Lower leg skin (tissue), 4 donors: Measurements from ENCODE around the gene TFAP2A. TPM values are rescaled to one million over a fixed set of nuclear protein-coding genes. Genes with fewer than 3 reads are reported as not detected.

ENCODE experiments used
- DNase-seq, 2 donors: peaks; one replicate each; pipeline ENCODE4 v3.0.0-alpha.2; 2019; ENCODE audit warnings: low spot score in 2 of 2
- H3K4me3 ChIP-seq: fragments of 200-600 bp; sonication (generic); 2 replicates; pipeline ENCODE4 v1.5.1; 2017; ENCODE audit warnings: mild to moderate bottlenecking, low read depth; ENCODE audit not compliant: poor library complexity, severe bottlenecking
- POLR2A ChIP-seq, 2 donors: fragments of 450-650 bp; IDR thresholded peaks; one replicate each; pipeline ENCODE4 v1.6.1; 2016 to 2017; ENCODE audit warnings: antibody characterized with exemption in 2 of 2, mild to moderate bottlenecking in 1 of 2, moderate library complexity in 1 of 2
- WGBS, 2 donors: methylation state at CpG; one replicate each; pipeline ENCODE4 v1.1.5; 2018; 5-methylcytosine and 5-hydroxymethylcytosine counted together
- intact Hi-C: fragments of 100-400 bp; cut with DNase I; formaldehyde crosslinking; loops from one replicate; pipeline ENCODE4 v1.15.0; 2023; ENCODE audit warnings: low total_unique reads
- total RNA-seq, 4 donors: library from RNA; depleted of rRNA; stranded (reverse); fragments of >200 nt; gene quantifications; one replicate each; pipeline ENCODE4 v1.1.0, GENCODE V29; 2016
- TF ChIP-seq, protein P1 (sequence below), 3 donors: fragments of 450-650 bp; IDR thresholded peaks; one replicate each; pipeline ENCODE4 v1.5.1; 2016; ENCODE audit warnings: antibody characterized with exemption in 3 of 3, mild to moderate bottlenecking in 3 of 3, moderate library complexity in 2 of 3

The TFAP2A gene
- total RNA-seq, 4 donors from 2014 or later = 62.0 to 123 (median 63.7) TPM

DNA sequence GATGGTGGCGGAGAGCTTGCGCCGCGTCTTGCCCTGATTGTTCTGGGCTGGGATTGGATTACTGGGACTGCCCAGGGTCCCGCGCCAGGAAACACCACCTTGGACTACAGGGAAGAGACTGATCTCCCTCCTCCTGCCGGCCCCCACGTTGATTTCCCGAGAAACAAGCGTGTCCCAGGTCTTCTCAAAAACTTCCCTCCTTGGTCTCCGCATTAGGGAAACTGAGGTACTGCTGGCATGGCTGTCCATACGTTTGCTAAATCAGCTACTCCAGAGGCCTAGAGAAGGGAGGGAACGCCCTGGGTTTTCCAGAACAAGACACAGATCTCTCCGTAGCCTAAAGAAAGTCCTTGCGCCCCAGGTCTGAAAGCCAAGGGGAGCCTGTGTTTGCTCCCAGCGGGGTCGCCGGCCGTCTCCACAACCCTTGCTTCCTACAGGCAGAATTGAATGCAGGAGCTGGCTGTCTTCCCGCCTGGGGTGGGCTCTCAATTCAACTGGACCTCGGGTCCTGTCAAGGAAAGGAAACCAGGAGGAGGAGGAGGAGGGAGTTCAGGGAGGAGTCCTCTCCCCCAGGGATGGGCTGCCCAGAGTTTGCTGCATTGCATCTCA lies 29.2 kb downstream of the TFAP2A start:
- TF ChIP-seq, protein P1, sequence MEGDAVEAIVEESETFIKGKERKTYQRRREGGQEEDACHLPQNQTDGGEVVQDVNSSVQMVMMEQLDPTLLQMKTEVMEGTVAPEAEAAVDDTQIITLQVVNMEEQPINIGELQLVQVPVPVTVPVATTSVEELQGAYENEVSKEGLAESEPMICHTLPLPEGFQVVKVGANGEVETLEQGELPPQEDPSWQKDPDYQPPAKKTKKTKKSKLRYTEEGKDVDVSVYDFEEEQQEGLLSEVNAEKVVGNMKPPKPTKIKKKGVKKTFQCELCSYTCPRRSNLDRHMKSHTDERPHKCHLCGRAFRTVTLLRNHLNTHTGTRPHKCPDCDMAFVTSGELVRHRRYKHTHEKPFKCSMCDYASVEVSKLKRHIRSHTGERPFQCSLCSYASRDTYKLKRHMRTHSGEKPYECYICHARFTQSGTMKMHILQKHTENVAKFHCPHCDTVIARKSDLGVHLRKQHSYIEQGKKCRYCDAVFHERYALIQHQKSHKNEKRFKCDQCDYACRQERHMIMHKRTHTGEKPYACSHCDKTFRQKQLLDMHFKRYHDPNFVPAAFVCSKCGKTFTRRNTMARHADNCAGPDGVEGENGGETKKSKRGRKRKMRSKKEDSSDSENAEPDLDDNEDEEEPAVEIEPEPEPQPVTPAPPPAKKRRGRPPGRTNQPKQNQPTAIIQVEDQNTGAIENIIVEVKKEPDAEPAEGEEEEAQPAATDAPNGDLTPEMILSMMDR (IDR thresholded peaks at IDR 0.05) = no peak
- TF ChIP-seq POLR2A (IDR thresholded peaks at IDR 0.05) = no peak
- H3K4me3 ChIP-seq = no peak overlapping the region
- intact Hi-C loops = no loop called here
- WGBS, 2 donors = 56 to 57% methylated on average over 20 to 21 of the region's 21 CpGs
- DNase-seq = no peak

DNA sequence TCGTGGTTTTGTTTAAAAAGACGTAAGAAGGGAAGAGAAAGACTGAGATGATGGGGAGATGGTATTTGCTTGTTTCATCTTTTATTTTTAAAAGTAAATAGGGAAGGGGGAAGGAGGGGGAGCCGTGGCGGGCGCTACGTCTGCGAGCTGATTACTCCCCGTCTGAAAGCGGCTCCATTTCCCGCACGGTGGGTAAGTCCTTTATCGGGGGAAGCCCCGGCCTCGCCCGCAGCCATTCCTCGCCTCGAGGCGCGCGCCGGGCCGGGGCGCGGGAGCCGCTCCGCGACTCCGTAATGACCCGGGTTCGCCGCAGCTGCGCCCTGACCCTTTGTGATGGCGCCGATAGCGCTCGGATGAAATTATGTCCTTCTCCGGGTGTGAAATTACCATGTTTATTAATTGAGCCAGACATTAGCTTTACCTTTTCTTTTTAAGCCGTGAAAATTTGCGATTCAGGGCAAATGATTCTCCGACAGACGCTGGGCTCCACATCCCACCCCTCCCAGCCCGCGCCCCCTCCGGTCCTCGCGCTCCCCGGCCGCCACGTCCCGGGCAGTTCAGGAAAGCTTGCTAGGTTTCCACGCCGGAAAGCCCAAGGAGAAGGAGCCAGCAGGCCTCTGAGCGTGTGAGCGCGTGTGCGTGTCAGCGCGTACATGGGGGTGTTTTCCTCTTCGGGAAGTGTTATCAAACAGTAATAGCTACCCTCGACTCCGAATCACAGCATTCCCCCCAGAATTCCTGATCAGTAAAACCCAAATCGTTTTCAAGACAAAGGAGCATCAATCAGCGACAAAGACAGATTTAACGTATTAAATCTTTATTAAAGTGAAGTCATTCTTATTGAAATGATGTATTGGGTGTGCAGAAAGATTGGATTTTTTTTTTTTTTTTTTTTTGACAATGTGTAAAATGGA lies 30.0 kb downstream of the TFAP2A start:
- WGBS, 2 donors = 21 to 22% methylated on average over 64 of the region's 64 CpGs
- no peak overlapping the region for H3K4me3 ChIP-seq
- TF ChIP-seq, protein P1 (IDR thresholded peaks at IDR 0.05) = no peak
- TF ChIP-seq POLR2A (IDR thresholded peaks at IDR 0.05) = no peak
- intact Hi-C loops = no loop called here
- no peak for DNase-seq

DNA sequence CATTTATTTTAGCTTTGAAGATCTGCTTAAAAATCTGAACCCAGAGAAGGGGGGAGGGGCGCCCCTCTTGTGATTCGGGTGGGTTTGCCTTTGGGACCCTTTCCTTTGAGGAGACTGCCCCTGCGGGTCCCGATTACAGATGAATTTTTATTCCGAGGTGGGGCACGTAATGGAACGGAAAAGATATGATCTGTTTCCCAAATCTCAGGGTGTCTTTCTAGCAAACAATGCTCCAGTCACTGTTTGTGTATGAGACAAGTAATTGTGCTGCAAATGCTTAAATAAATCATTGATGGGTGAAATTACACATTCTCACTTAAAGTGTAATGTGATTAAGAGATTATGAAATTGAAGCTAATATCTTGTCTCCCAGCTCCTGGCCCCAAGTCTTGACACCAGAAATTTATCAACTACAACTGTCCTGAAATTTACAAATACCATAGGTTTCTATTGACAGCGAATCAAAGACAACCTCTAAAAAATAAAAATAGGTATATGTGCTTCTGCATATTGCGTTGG lies 30.7 kb downstream of the TFAP2A start:
- no peak for DNase-seq
- H3K4me3 ChIP-seq = no peak overlapping the region
- intact Hi-C loops = no loop called here
- TF ChIP-seq, protein P1 (IDR thresholded peaks at IDR 0.05) = no peak
- no peak for TF ChIP-seq POLR2A (IDR thresholded peaks at IDR 0.05)
- 6% methylated on average over 9 of the region's 9 CpGs for WGBS, 2 donors

DNA sequence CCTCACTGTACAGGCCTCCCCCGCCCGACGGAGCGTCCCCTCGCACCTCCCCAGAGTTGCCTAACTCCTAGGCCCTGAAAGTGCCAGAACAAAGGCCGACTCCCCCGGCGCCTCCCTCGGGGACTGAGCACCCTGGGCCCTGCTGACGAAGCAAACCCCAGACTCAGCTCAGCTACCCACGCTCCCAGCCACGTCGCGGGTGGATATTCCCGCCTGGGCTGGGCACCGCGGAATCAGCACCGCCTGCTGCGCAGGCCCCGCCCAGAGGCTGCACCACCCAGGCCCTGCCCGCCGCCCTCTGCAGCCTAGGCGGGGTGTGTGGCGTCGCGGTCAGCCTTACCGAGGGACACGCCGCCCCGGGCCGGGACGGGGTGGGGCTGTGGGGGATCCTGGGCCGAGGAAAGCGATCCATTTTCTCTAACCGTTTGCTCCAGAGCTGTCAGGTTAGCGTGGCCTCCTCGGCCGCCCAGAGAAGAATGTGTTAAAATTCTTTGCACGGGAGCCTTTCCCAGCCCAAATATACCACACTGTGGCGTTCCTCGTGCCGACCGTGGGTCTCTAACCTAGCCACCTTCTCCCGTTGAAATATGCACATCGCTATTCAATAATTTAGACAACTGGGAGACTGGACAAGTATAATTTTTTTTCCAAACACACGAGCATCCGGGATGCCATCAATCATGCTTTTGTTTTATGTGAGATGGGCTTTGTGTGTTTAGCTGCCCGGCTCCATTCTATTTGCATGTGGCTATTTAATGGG lies 31.4 kb downstream of the TFAP2A start:
- TF ChIP-seq, protein P1 (IDR thresholded peaks at IDR 0.05) = no peak
- TF ChIP-seq POLR2A (IDR thresholded peaks at IDR 0.05) = no peak
- H3K4me3 ChIP-seq = no peak overlapping the region
- WGBS, 2 donors = 6 to 8% methylated on average over 26 to 41 of the region's 48 CpGs
- intact Hi-C loops = no loop called here
- no peak for DNase-seq

DNA sequence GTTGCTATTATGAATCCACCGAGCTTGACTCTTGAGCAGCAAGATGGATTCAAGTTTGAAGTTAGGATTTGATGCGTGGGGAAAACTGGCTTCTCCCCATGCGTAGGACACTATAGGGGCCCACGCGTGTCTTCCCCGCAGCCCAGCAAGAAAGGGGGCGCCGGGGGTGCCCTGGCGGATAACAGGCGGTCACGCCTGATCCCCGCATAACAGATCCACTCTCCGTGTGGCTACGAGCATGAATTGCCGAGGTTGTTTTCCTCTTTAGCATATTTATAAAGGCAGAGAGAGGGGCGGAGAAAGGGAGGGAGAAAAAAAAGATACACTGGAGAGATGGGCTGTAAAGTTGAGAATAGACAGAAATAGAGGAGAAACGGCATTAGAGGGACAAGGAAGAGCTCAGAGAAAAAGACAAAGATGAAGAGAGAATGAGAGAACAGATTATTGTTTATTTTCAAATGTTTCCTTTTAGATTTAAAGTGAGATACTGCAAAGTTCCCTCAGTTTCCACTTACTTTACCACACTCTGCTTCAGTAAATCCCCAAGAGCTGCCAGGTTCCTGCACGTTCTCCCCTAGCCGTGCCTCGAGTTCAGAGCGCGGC lies 32.0 kb downstream of the TFAP2A start:
- no peak overlapping the region for H3K4me3 ChIP-seq
- 30 to 34% methylated on average over 22 of the region's 22 CpGs for WGBS, 2 donors
- TF ChIP-seq, protein P1 (IDR thresholded peaks at IDR 0.05) = no peak
- TF ChIP-seq POLR2A (IDR thresholded peaks at IDR 0.05) = no peak
- intact Hi-C loops = no loop called here
- no peak for DNase-seq
